Body of pancreas (tissue), 4 donors: Measurements from ENCODE around the gene URB2. TPM values are rescaled to one million over a fixed set of nuclear protein-coding genes. Genes with fewer than 3 reads are reported as not detected.

Experiments used
- ATAC-seq: fragments of 150-250 bp; one replicate; pipeline ENCODE4 v1.9.1; 2016
- DNase-seq, 4 donors: peaks; one replicate each; pipeline ENCODE4 v3.0.0-alpha.2; 2019
- H3K27ac ChIP-seq, 4 donors: fragments of 200-600 bp; sonication (generic); 1 replicate in 3 of 4; 2 replicates in 1 of 4; pipeline versions ENCODE4 v1.5.1 to v1.6.1; 2016 to 2019; ENCODE audit warnings: mild to moderate bottlenecking in 1 of 4, mixed read lengths in 1 of 4, moderate library complexity in 1 of 4
- H3K27me3 ChIP-seq, 2 donors: fragments of 200-600 bp; sonication (generic); one replicate each; pipeline ENCODE4 v1.6.0; 2016; ENCODE audit warnings: mild to moderate bottlenecking in 1 of 2
- H3K36me3 ChIP-seq, 2 donors: fragments of 200-600 bp; sonication (generic); replicated peaks in 1 of 2; 2 replicates each; pipeline ENCODE4 v1.5.1; 2016; ENCODE audit warnings: low read depth in 2 of 2; ENCODE audit not compliant: insufficient read depth in 1 of 2
- H3K4me1 ChIP-seq: fragments of 200-600 bp; sonication (generic); one replicate; pipeline ENCODE4 v1.6.0; 2016
- H3K4me3 ChIP-seq, 2 donors: fragments of 200-600 bp; sonication (generic); 1 replicate in 1 of 2; 2 replicates in 1 of 2; pipeline ENCODE4 v1.5.1; 2016 to 2019
- H3K9me3 ChIP-seq, 3 donors: fragments of 200-600 bp; sonication (generic); 1 replicate in 2 of 3; 2 replicates in 1 of 3; pipeline ENCODE4 v1.5.1; 2016
- POLR2A ChIP-seq, 3 donors: fragments of 450-650 bp; IDR thresholded peaks; one replicate each; pipeline ENCODE4 v1.6.1; 2016; ENCODE audit warnings: antibody characterized with exemption in 3 of 3, mild to moderate bottlenecking in 2 of 3
- WGBS, 2 donors: methylation state at CpG; one replicate each; pipeline ENCODE4 v1.1.5; 2017; 5-methylcytosine and 5-hydroxymethylcytosine counted together
- intact Hi-C: fragments of 100-400 bp; cut with DNase I; formaldehyde crosslinking; loops from one replicate; pipeline ENCODE4 v1.15.1; 2023
- total RNA-seq, 2 donors: library from RNA; depleted of rRNA; stranded (reverse); fragments of >200 nt; gene quantifications; one replicate each; pipeline ENCODE4 v1.1.0, GENCODE V29; 2016
- TF ChIP-seq, protein P1 (sequence below), 7 experiments: fragments of 450-650 bp in 4 of 7; fragments of 200-600 bp in 3 of 7; sonication (generic) in 3 of 7; IDR thresholded peaks; one replicate each; pipeline ENCODE4 v1.5.1; 2016 to 2019; ENCODE audit warnings: antibody characterized with exemption in 7 of 7

Gene URB2
- total RNA-seq, 2 donors from 2014 or later: 4.2 to 8.2 TPM

DNA sequence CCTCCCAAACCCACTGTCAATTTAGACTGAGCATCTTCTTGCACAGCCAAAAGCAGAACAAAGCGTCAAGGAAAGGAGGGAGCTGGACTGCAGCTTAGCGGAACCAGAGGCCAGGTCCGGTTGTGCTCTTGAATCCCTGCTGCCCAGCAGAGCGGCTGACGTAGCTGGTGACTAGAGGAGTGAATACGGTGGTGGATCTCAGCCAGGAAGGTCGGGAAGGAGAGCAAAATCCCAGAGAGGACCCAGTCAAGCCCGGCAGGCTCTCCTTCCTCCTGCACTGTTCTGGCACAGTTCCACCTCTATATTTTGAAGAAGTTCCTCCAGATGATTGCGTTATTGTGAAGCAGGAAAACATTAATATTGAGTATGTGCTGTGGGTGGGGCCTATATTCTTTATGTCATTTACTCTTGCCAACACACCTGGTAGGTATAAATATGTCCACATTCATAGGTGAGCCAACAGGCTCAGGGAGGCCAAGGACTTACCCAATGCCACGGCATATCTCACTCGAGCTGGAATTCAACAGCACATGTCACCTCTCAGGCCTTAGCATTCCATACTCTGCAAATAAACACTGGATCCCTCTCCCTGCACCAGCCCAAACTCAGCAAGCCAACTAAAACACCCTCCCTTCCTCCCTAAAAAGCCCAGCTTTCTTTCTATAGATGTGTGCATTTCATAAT, 43.9 kb upstream of the URB2 start:
- intact Hi-C loops: no loop called here
- H3K36me3 ChIP-seq: no peaks in the 10 kb centered on the region
- H3K9me3 ChIP-seq: no peaks in the 10 kb centered on the region
- no peaks in the 10 kb centered on the region for H3K27me3 ChIP-seq
- no peak for TF ChIP-seq POLR2A (IDR thresholded peaks at IDR 0.05)
- TF ChIP-seq, protein P1, sequence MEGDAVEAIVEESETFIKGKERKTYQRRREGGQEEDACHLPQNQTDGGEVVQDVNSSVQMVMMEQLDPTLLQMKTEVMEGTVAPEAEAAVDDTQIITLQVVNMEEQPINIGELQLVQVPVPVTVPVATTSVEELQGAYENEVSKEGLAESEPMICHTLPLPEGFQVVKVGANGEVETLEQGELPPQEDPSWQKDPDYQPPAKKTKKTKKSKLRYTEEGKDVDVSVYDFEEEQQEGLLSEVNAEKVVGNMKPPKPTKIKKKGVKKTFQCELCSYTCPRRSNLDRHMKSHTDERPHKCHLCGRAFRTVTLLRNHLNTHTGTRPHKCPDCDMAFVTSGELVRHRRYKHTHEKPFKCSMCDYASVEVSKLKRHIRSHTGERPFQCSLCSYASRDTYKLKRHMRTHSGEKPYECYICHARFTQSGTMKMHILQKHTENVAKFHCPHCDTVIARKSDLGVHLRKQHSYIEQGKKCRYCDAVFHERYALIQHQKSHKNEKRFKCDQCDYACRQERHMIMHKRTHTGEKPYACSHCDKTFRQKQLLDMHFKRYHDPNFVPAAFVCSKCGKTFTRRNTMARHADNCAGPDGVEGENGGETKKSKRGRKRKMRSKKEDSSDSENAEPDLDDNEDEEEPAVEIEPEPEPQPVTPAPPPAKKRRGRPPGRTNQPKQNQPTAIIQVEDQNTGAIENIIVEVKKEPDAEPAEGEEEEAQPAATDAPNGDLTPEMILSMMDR (IDR thresholded peaks at IDR 0.05): no peak
- no peak overlapping the region for H3K4me3 ChIP-seq
- H3K27ac ChIP-seq: peak overlapping the region in 1 of 4 donors; percentile 60
- WGBS, 2 donors: 24 to 43% methylated on average over 11 of the region's 11 CpGs
- peak; percentile 38 to 63 (median 50) for DNase-seq
- peaks cover 14% of the 10 kb centered on the region for H3K4me1 ChIP-seq
- peak; percentile 90 for ATAC-seq

DNA sequence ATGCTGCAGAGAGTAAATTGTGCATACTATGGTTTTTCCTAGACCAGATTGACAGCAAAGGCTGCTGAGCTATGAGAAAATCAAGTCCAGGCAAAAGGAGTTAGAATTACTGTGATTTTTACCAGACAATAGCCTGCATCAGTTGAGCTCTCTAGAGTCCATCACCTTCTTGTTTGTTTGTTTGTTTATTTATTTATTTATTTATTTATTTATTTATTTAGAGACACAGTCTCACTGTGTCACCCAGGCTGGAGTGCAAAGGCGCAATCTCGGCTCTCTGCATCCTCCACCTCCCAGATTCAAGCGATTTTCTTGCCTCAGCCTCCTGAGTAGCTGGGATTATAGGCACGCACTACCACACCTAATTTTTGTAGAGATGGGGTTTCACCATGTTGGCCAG, 43.3 kb upstream of the URB2 start:
- peaks cover 14% of the 10 kb centered on the region for H3K4me1 ChIP-seq
- WGBS, 2 donors: 93 to 100% methylated on average over 4 of the region's 4 CpGs

DNA sequence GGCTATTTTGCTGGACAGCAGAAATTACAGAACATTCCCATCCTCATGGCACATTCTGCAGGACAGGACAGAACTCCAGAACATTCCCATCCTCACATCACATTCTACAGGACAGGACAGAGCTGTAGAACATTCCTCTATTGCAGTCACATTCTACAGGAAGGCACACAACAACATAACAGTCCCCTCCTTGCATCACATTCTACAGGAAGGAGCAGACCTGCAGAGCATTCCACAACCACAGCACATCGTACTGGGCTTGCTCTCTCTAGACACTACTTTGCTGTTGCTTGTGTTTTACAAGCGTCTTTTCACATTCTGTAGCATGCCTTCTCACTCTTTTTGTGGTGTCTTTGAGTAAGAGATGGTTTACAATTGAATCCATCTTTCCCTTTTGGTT, 40.7 kb upstream of the URB2 start:
- no peak for DNase-seq
- intact Hi-C loops: no loop called here
- no peaks in the 10 kb centered on the region for H3K36me3 ChIP-seq
- 54 to 86% methylated on average over 2 of the region's 2 CpGs for WGBS, 2 donors
- H3K27me3 ChIP-seq: no peaks in the 10 kb centered on the region
- no peak for ATAC-seq
- TF ChIP-seq, protein P1 (IDR thresholded peaks at IDR 0.05): no peak
- TF ChIP-seq POLR2A (IDR thresholded peaks at IDR 0.05): no peak
- H3K9me3 ChIP-seq: no peaks in the 10 kb centered on the region
- H3K4me3 ChIP-seq: no peak overlapping the region
- H3K27ac ChIP-seq: no peak overlapping the region
- H3K4me1 ChIP-seq: peaks cover 9% of the 10 kb centered on the region

More for the DNA sequence above, 43.3 kb upstream of the URB2 start:
- intact Hi-C loops: no loop called here
- Histone ChIP-seq H3K27ac (peak overlapping the region in 1 of 4 donors; percentile 60), H3K36me3 (no peaks in the 10 kb centered on the region), H3K4me3 (no peak overlapping the region), H3K27me3 (no peaks in the 10 kb centered on the region), H3K9me3 (no peaks in the 10 kb centered on the region)
- no peak for ATAC-seq
- DNase-seq: no peak
- TF ChIP-seq, protein P1 (IDR thresholded peaks at IDR 0.05): no peak
- TF ChIP-seq POLR2A (IDR thresholded peaks at IDR 0.05): no peak

DNA sequence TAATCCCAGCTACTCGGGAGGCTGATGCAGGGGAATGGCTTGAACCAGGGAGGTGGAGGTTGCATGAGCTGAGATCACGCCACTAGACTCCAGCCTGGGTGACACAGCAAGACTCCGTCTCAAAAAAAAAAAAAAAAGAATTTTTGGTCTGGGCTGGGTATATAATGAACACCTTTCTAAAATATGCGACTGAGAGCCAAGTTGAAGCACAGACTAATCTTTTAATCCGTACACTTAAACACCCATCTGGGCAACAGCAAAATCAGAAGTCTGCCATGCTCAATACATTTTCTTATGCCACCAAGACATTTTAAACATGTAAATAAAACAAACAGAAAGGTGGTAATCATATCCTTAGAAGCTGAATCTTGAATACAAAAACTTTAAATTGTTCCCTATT, 35.9 kb upstream of the URB2 start:
- no peaks in the 10 kb centered on the region for H3K27me3 ChIP-seq
- 93 to 95% methylated on average over 5 of the region's 5 CpGs for WGBS, 2 donors
- ATAC-seq (no peak), DNase-seq (no peak)
- no peak for TF ChIP-seq POLR2A (IDR thresholded peaks at IDR 0.05)
- TF ChIP-seq, protein P1 (IDR thresholded peaks at IDR 0.05): no peak
- peaks cover 8 to 10% of the 10 kb centered on the region in 2 donors for H3K36me3 ChIP-seq
- intact Hi-C loops: no loop called here
- H3K9me3 ChIP-seq: no peaks in the 10 kb centered on the region
- no peak overlapping the region for H3K4me3 ChIP-seq
- no peaks in the 10 kb centered on the region for H3K4me1 ChIP-seq
- no peak overlapping the region for H3K27ac ChIP-seq

DNA sequence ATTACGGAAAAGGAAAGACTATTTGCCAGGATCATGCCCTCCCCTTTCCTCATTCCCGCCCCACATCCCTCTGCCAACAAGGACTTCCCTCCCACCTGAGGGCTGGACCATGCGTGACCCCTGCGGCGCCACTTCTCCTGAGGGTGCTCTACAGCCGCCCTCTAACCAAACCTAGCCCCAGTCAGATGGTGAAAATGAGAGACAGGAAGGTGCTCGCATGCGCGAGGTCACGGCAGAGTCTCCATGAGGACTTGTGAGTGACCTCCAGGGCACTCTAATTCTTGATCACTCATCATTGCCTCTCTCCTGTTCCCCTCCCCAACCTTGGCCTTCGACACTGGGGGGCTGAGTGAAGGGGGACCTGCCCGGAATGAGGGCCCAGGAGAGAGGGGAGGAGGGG, 32.2 kb upstream of the URB2 start:
- peaks cover 8 to 10% of the 10 kb centered on the region in 2 donors for H3K36me3 ChIP-seq
- TF ChIP-seq POLR2A (IDR thresholded peaks at IDR 0.05): no peak
- TF ChIP-seq, protein P1 (IDR thresholded peaks at IDR 0.05): no peak
- intact Hi-C loops: no loop called here
- no peak overlapping the region for H3K27ac ChIP-seq
- no peak overlapping the region for H3K4me3 ChIP-seq
- no peaks in the 10 kb centered on the region for H3K4me1 ChIP-seq
- no peak for DNase-seq
- no peak for ATAC-seq
- no peaks in the 10 kb centered on the region for H3K27me3 ChIP-seq
- H3K9me3 ChIP-seq: no peaks in the 10 kb centered on the region
- 92 to 96% methylated on average over 12 of the region's 12 CpGs for WGBS, 2 donors
